T-helper 1 cell (primary cell): ENCODE data around the gene CRB1.

Experiments used
- DNase-seq, 5 donors: peaks; one replicate each; pipeline ENCODE4 v3.0.0-alpha.2; 2012 to 2020

Gene CRB1

DNA sequence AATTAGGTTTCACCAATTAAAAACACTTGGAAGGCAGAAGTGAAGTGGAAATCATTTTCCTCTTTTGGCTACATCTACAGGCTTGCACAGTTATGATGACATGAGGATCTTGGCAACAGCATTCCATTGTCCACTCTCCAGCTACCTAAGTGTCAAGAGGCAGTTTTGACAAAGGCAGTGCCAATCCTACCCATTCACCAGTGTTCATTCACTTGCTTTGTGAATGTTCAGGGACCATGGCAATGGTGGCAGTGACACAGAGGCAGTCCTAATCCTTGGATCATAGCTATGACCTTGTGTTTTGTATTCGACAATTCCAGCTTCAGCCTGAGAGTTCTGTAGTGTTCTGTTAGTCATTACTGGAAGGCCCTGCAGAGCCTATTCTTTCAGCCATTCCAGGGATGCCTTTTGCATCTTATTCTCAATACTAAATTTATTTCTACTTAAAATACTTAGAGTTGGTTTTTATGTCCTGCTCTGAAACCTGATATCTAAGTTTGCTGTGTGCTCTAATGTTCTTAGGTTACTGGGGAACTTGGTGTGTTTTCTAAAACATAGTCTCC is 36.7 kb downstream of the CRB1 start:
- no peak for DNase-seq

DNA sequence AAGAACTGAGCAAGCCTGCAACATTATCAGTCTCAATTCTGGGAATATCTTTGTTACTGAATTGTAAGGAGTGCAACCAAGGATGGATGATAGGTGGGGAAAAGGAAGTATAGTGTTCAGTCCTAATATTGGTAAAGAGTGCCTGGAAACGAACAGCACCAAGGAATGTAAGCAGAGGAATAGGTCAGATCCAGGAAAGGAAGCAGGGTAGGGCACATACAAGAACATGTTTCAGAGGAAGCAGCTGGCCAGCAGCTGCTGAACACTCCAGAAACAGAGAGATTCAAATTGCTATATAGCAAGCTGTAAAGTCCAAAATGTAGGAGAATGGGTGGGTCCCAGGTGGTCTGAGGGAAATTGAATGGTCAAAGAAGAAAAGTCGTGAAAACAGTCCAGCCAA is 37.9 kb downstream of the CRB1 start:
- DNase-seq, result no peak

DNA sequence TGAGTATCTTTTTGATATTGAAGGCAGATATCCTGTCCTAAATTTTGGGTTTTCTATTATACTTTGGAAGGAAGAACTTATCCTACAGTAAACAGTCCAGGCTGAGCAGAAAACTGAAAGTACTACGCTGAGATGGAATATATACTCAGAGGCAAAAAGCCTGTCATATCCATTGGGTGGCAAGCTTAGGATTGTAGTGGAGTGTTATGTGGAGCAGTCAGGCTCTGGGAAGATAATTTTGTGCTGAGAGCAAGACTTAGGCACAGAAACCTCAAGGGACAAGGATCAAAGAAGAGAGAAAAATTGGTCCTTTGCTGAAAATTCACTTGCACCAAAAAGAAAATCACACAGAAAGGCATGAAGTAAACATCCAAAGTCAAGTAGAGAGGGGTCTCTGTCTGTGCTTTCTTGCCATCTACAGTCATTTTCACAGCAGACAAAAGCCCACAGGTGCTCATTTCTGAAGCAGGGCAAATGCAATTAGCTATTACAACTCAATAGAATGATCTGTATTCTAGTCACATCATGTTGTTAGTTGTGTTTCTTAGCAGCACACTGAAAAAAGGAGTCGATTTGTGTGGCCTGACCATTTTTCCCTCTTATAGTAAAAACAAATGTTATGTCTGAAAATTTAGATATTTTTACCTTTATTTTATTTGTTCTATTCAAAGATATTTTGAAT is 38.5 kb downstream of the CRB1 start:
- DNase-seq, result no peak

DNA sequence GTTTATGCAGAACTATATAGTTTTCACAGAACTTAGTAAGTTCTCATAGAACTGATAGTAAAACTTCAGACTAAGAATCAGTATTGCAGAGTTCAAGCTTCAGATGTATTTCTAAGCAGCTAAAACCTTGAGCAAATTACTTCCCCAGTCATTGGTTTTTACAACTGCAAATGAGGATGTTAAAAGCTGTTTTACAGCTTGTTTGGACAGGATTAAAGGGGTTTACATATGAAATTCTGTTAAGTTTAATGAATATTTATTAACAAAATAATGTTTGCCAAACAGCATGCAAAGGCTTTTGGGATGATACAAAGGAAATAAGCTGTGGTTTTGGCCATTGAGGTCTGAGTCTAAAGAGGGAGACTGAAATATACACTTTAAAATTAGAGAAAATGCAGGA is 39.1 kb downstream of the CRB1 start:
- no peak for DNase-seq

DNA sequence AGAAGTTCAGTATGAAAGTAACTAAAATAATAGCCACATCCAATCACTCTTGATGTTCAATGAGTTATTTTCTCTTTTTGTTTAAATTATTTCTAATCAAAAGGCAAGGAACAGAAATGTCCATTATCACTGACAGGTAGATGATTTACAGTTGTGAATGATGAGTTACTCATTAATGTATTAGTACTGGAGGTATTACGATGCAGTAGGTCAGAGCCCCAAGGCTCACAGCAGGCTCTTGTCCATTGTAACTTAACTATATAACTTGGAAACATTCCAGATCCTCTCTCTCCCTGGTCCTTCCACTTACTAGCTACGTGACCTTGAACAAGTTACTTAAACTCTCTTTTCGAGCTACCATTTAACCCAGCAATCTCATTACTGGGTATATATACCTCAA is 39.5 kb downstream of the CRB1 start:
- DNase-seq, result no peak

DNA sequence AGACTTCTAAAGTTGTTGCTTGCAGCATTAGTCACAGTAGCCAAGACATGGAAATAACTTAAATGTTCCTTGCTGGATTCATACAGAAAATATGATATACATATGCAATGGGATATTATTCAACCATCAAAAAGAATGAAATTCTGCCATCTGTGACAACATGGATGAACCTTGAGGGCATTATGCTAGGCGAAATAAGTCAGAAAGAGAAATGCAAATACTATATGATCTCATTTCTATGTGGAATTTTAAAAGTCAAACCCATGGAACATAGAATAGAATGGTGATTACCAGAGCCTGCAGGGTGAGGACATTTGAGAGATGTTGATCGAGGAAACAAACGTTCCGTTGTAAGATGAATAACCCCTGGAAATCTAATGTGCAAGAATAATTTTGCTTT is 43.0 kb downstream of the CRB1 start:
- no peak for DNase-seq

DNA sequence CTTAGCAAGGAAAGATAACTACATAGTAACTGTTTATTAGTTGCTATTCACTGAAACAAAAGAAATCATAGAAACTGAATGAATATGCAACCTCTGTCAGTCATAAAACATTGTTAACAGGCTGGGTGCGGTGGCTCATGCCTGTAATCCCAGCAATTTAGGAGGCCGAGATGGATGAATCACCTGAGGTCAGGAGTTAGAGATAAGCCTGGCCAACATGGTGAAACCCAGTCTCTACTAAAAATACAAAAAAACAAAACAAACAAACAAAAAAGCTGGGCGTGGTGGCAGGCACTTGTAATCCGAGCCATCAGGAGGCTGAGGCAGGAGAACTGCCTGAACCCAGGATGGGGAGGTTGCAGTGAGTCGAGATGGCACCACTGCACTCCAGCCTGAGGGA is 44.1 kb downstream of the CRB1 start:
- no peak for DNase-seq

DNA sequence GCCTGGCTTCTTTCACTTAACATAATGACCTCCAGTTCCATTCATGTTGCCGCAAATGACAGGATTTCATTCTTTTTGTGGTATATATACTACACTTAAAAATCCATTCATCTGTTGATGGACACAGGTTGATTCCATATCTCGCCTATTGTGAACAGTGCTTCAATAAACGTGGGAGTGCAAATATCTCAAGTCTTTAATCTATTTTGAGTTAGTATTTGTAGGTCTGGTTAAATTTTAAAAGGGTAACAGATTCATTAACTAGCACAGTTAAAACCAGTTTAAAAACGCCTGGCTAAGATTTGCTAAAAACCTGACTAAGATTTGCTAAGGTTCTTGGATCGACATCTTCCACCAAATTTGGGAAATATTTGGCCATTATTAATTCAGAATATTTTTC is 45.7 kb downstream of the CRB1 start:
- DNase-seq, result no peak

DNA sequence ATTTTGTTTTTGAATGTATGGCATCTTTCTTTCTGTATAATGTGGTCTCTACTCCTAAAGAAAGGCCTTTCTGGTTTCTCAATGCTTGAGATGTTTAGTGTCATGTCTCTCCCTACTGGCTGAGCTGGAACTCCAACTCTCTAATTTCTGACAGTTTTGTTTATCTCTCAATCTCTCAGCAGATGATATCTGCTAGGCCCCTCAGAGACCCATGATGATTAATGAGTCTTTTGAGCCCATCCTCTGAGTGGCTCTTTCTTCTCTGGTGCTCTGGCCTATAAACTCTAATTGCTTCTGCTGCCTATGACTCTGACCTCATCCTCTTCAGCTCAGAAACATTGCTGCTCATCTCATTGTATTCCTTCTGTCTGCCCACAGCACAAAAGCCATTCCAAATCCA is 46.6 kb downstream of the CRB1 start:
- no peak for DNase-seq

DNA sequence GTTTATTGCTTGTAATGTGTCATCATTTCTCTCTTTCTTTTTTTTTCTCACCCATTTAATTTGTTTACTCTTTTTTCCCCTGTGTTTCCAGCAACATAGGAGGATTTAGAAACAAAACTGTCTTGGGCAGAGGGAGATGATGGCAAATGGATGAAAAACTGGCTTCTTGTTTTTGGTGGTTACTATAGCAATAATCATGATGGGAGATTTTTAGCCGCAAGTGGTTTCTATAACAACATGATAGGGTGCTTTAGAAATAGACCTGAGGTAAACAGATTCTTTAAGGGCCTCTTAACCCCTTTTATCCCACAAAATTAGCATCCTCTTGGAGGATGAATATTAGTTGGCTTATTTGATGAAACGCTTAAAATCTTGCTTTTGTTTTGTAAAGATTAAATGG is 51.6 kb downstream of the CRB1 start:
- DNase-seq, result no peak

DNA sequence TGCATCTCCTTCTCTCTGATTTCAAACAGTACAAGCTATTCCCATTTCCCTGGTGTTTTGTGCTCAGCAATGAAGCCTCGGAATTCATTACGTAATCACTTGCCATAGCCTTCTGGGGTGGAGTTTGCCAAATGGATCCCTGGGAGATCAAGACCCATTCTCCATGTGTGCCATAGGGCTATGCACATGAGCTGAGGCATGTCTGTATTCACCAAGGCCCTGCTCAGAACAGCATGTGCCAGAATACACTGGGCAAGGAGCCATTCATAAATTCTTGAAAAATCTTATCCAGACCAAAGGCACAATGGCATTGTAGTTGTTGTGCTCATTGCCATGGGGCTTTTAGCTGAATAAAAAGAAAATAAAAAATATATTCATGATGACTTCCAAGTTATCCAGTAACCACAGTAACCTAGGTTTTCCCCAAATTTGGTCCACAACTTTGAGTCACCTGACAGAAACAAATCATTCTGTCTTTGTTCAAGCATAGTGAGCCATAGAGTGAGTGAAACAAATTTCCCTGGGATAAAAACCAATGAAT is 53.0 kb downstream of the CRB1 start:
- DNase-seq, result no peak

DNA sequence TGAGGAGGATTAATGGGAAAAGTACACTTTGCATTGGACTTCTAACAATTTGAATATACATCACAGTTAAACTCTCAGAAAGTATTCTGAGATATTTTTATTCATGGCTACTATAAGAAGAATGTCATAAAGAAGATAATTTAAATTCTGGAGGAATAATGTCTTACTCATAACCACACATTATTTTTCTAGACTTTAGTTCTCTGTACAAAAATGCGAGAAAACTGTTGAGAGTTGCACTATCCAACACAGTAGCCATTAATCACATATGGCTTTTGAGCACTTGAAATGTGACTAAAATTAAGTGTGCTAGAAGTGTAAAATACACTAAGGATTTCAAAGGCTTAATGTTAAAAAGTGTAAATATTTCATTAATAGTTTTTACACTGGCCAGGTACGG is 53.8 kb downstream of the CRB1 start:
- no peak for DNase-seq

DNA sequence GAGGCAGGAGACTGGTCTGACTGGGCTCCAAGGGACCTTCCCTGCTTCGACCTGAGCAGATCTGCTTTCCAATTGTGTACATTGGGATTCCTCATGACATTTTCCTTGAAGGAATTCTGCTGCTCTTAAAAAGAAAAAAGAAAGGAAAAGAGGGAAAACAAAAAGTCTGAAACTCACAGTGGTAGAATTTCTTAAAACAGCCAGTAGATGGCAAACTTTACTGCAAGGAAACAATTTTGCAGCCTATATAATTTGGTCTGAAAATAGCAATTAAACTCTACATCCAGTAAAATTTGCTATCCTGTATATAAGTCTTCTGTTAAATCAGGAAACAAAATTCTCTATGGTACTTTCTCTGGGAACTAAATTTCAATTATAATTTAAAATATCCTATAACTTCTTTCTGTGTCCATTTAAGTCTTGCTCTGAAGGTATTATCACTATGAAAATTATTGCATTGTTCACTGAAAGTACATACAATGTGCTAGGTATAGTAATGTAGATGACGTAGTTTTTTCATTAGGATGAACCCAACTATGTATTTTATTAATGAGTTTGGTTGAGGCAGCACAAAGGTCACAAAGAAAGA is 59.8 kb downstream of the CRB1 start:
- DNase-seq, result no peak

DNA sequence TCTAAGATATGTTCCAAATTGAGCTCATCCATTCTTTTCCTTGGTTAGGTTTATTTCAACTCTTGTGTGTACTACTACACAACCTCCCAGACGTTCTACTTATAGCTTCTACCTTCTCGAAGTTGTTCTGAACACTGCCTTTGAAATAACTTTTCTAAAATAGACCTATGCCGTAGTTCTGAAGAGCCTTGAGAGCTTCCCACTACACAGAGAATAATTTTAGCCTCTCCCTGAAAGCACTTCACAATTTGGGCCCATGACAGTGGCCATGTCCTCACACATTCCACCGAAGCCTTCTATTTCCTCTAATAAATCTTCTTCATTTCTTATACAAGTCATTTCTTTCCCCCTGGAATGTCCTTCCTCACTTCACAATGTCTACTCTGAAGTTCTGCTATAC is 62.2 kb downstream of the CRB1 start:
- no peak for DNase-seq

DNA sequence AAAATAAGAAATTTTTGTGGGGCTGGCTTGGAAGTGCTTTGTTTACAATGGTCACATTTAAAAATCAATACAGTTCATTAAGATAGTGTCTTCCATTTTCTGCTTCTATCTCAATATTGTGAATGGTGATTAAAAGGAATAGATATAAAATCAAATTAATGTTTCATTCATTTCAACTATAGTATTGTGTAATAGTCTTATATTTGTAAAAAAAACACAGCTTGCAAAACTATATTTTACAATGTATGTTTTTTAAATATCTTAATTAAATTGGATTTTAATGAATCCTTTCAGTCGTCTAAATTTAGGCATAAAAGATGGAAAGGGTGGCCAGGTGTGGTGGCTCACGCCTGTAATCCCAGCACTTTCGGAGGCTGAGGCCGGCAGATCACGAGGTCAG is 63.5 kb downstream of the CRB1 start:
- DNase-seq, result no peak

DNA sequence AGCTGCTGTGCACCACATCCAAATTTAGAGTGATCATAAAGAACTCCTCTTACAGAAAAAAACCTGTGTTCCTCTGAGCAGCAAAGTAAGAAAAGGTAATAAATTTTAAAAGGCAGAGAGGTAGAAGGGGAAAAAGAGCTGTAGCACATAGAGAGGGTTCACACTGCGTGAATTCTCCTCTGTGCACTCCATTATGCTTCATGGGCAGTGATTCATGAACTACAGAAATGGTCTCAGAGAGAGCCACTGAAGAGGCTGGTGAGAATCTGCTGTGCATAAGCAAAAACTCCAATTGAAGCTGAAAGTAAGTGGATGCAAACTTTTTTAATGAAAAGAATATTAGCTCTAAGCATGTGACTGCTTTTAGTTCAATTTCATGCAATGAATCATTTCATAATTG is 65.0 kb downstream of the CRB1 start:
- DNase-seq, result no peak

DNA sequence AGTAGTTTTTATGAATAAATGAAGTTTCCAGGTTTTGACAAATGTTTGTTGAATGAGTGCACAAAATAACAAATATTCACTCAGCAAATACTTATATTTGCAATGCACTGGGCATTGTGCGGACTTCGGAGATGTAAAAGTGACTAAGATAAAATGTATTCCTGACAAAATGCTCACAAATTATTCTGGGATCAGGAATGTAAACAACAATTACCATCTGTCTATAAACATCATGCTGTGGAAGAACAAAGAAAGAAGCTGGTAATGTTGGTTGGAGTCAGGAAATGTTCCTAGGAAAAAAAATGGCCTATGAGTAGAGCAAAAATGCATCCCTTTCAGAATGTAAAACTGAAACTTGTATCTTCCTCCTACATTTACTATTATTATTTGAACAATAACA is 68.5 kb downstream of the CRB1 start:
- DNase-seq, result no peak

DNA sequence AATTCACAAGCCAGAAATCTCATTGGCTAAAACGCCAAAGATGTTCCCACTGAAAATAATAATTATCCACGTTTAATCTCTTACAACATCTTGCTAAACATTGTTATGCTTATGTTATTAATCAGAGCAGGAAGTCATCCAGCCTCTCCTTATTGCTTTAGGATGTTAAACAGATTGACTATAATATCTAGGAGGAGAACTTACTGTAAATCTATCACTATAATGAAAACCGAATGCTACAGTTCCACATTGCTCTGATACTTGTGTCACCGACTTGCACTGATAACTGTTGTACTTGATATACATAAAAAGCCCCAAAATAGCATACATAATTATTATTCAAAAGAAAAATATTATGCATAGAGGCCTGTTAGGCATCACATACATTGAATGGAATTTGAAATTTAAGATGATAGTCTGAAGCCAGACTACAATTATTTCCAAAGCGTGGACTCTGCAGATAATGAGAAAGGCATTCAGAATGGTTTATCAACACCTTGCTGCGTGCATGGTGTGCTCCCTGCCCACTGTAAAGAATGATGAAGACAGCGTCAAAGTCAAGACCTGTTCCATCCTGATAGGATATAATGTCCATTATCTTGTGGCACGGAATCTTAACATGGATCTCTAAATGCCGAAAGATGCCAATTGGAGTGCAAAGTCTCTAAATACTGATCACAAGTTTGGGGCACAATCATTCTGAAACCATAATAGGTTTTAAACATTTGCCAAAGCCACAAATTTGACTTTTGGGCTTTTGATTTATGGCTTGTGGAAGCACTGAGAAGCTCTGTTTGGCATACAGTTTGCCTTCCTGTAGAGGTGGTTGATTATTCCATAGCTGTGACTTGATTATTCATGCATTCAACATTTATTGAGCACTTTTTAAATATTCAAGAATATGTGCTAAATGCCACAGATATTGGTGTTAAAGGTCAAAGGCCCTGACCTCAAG is 71.3 kb downstream of the CRB1 start:
- DNase-seq, result no peak

DNA sequence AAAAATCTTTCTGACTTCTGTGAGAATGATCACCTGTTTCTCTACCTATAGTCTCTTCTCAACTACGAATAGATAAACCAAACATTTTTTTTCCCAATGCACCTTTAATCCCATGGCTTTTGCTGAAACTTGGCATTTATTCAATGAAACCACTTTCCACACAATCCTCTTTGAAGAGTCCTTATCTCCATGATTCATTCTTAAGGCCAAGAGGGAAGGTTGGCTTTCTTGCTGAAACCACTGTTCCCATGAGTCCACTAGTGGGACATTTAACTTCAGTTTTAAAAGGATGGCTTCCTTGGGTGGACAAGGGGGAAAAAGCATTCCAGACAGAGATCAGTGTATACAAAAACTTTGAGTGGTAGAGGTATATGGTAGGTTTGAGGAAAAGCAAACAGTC is 73.6 kb downstream of the CRB1 start:
- DNase-seq, result no peak

DNA sequence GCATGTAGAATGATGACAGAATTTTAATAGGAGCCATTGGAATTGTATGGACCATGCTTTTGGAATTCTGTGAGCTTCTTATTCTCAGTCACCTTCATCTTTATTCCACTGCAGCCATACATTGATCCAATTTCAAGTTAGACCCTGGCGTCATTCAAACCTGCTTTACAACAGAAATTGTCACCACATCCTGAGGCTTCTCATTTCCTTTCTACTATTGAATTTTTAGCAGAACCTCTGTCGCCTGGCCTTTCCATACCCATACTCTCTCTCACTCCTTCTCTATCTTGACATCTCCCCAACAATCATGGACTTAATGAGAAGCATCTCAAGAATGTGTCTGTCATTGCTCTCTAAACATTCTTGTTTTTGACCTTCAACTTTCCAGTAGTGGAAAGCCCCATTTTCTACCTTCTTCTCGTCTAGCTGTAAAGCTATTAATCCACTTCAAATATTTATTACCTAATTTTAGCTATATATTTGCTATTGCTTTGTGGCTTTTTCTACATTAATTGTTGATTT is 74.1 kb downstream of the CRB1 start:
- DNase-seq, result no peak

DNA sequence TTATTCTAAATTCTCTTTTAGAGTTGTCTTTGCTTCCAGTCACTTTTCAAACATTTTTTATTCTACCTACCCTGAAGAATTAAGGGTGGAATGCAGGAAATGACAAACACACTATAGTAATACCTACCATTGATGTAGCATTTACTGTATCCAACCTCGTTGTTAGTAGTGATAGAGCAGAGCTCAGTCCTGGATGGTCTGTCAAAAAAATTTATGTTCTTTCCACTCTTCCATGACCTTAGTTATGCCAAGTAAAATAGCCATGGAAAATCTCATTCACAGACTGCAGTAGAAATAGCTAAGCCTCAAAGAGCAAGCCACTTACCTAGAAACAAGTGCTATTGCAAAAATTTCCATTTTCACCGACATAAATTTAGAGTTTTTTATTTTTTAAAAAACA is 74.6 kb downstream of the CRB1 start:
- DNase-seq, result no peak

DNA sequence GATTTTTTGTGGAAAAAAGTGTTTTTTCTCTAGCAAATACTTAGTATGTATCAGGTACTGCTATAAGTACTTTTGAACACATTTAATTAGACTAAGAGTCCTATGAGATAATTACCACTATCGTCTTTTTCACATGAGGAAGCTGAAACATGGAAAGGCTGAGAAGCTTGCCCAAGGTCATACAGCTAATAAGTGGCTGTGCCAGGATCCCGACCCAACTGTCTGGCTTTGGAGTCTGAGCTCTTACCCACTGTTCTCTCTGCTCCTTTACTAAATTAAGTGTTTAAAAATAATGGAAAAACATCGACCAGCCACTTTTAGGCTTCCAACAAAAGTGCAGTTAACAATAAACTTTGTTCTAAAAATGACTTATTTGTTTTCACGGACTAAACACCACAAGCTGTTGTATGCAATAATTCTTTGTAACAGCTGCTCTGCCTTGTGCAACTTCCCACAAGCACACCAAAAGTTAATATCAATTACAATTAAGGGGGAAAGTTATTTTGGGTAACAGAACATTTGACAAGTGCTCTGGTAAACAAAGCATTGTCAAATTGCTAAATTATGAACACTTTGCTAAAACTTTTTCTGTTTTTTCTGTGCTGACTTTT is 75.7 kb downstream of the CRB1 start:
- no peak for DNase-seq
